AG04450 (cell line): Measurements from ENCODE around the gene PPT2. TPM values are rescaled to one million over a fixed set of nuclear protein-coding genes. Genes with fewer than 3 reads are reported as not detected.
A peak's percentile ranks its signal among the peaks of the same experiment; 100 is the strongest.

Source experiments
- CTCF ChIA-PET: fragments of 300-600, 350-600 bp; formaldehyde crosslinking; extraction: SDS; loops from one replicate; lab custom pipeline; 2022; ENCODE audit warnings: antibody characterized with exemption, inconsistent platforms; lab: Charles Lee
- POLR2A ChIA-PET: fragments of 350-600 bp; formaldehyde crosslinking; extraction: SDS; loops from one replicate; lab custom pipeline; 2021; ENCODE audit warnings: antibody characterized with exemption, inconsistent platforms; lab: Yijun Ruan, JAX
- DNase-seq: peaks from one replicate; pipeline ENCODE4 v3.0.0-alpha.2; 2011; ENCODE audit warnings: low read depth, low spot score
- H3K27ac ChIP-seq: one replicate; pipeline ENCODE4 v1.5.1; 2012; ENCODE audit warnings: low read depth, low read length, control low read depth
- H3K27me3 ChIP-seq: one replicate; pipeline ENCODE4 v1.6.0; 2012; ENCODE audit warnings: low read length; ENCODE audit not compliant: control insufficient read depth, insufficient read depth
- H3K4me3 ChIP-seq: 2 replicates; pipeline ENCODE4 v1.5.1; 2011; ENCODE audit warnings: mild to moderate bottlenecking, low read depth, low read length, control low read depth
- H3K9me3 ChIP-seq: 2 replicates; pipeline ENCODE4 v1.5.1; 2012; ENCODE audit warnings: low read length; ENCODE audit not compliant: control insufficient read depth, insufficient read depth
- CTCF ChIP-seq: IDR thresholded peaks from 2 replicates; pipeline ENCODE4 v1.5.1; 2011; ENCODE audit warnings: low read depth, low read length, control low read depth, inconsistent platforms
- polyA plus RNA-seq: library from polyadenylated mRNA; depleted of rRNA; stranded (reverse); fragments of >200 nt; gene quantifications from 2 replicates; pipeline ENCODE4 v1.2.3, GENCODE V29; 2011

Gene PPT2
- polyA plus RNA-seq, 1 experiment = 12.6 TPM

DNA sequence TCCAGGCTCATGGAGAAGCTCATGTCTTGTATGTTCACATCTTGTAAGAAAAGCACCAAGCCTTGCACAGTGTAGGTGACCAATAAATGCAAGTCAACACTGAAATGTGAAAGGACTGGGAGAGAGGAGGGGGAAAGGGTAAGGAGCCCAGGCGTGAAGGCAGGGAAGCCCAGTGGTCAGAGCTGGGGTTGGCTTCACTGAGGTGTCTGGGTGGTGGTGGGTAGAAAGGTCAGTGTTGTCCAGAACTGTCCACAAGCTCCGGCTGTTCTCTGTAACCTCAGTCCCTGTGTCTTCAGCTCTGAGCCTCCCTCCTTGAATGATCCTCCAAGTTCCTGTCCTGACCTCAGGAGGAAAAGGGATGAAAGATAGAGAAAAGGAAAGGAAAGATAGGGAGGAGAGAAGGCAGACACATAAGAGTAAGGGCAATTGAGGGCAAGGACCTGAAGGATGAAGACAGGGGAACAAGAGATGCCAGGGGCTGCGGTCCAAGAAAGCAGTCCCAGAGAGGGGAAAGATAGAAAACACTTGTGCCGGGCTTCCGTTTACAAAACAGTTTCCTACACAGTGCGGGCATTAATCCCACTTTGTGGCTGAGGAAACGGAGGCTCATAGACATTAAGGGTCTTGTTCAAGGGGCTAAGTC lies 42.4 kb upstream of the PPT2 start:
- H3K9me3 ChIP-seq = no peaks in the 10 kb centered on the region; the same call in 1 of the 2 replicates
- no peak for DNase-seq

DNA sequence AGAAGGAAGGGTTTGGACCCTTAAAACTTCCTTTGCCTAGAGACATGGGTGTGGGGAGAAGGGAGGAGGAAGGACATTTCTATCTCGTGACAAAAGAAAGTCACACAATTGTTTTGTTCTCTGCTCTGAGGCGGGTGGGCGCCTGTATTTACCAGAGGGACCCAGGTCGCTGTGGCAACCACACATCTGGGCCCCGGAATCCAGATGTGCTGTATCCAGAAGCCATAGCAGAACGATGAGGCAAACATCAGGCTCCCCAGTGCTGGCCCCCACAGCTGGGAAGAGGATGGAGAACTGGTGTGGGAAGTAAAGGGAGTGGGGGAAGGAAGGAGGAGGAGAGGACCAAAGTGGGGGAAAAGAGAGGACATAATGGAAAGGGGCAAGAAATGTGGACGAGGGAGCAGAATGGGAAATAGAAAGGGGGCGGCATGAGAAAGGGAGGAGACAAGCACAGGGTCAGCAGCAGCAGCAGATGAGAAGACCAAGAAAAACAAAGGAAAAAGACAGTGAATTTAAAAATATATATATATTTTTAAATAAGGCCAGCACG lies 41.4 kb upstream of the PPT2 start:
- no peak for TF ChIP-seq CTCF
- ChIA-PET CTCF (interaction anchor here (0.5 kb wide), 1 partner anchor 9 kb away, joined by 3 read pairs; no protein-coding TSS in a partner anchor), POLR2A (no interaction called here)
- Histone ChIP-seq H3K27ac (no peak overlapping the region), H3K4me3 (no peak overlapping the region), H3K27me3 (peaks cover 21% of the 10 kb centered on the region), H3K9me3 (no peaks in the 10 kb centered on the region; the same call in 1 of the 2 replicates)
- DNase-seq = no peak

More for the DNA sequence above, 42.4 kb upstream of the PPT2 start:
- ChIA-PET POLR2A (interaction anchor here (0.8 kb wide), 1 partner anchor 11 kb away, joined by 3 read pairs; no protein-coding TSS in a partner anchor), CTCF (interaction anchor here (0.5 kb wide), 1 partner anchor 8 kb away, joined by 3 read pairs; no protein-coding TSS in a partner anchor)
- Histone ChIP-seq H3K4me3 (no peak overlapping the region), H3K27ac (no peak overlapping the region), H3K27me3 (peaks cover 25% of the 10 kb centered on the region)
- TF ChIP-seq CTCF = no peak

DNA sequence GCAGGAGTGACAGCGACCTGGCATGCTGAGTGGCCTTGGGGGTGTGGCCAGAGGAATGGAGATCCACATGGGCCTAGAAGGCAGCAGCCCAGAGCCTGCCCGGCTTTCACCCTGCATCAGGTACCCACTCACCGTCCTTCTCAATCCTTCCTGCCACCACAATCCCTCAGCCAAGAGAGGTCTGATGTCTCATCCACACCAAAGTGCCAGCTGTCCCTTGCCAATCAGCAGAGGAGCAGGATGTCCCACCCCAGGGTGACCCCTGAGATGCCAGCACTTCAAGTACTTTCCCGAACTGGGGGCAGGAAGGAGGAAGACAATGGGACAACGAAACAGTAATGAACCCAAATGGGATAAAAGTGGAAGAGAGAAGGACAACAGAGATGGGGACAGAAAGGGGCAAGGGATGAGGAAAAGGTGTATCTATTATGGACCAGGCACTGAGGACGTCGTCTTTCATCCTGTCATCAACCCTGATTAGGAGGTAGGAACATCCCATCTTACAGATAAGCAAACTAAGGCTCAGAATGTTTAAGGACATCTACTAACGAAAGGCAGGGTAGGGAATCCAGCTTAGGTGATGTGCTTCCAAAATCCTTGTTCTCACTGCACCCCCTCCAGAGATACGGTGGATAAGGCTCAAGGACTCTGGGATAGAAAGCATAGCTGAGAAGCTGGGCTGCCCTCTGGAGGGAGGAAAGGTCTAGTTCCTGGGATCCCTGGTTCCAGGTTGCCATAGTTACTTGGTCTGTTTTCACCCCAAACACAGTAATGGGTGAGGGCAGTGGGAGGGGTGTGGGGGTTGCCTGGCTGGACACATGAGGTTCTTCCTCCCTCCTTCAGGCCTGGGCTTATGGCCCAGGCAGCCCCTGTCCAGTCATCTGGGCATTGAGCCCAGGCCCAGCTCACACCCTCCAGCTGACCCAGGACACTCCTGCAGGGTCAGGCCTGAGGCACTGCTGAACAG lies 40.3 kb upstream of the PPT2 start:
- CTCF ChIA-PET = interaction anchor here (0.6 to 2.5 kb wide), 6 partner anchors 15 to 161 kb away, joined by 3 to 12 read pairs (median 3); partner anchors contain the start of gene ATF6B
- Histone ChIP-seq H3K27me3 (peaks cover 12% of the 10 kb centered on the region), H3K4me3 (no peak overlapping the region), H3K9me3 (no peaks in the 10 kb centered on the region; the same call in 1 of the 2 replicates), H3K27ac (peak overlapping the region; percentile 39)
- peak; percentile 60 for TF ChIP-seq CTCF
- peak; percentile 81 for DNase-seq
- POLR2A ChIA-PET = interaction anchor here (1.0 to 1.3 kb wide), 3 partner anchors 17 to 142 kb away, joined by 3 to 13 read pairs (median 3); partner anchors contain the start of genes DXO and FKBPL

DNA sequence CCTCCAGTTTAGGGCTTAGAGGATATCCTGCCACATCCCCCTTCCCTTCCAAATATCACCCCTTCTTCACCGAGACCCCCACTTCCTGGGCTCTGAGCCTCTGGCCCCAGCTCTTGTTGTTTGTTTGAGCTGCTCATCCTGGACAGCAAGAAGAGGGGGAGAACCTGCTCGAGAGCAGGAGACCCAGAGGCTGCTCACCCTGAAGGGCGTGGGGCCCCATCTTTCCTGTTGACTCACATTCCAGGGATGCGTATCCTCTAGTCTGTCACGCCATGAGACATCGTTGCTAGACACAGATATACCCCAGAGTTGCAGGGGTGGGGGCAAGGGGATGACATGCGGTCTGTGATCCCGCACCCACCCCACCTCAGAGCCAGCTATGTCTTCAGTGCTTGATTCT lies 39.1 kb upstream of the PPT2 start:
- Histone ChIP-seq H3K27me3 (peaks cover 1% of the 10 kb centered on the region), H3K9me3 (no peaks in the 10 kb centered on the region; the same call in 1 of the 2 replicates), H3K27ac (peak overlapping the region; percentile 39), H3K4me3 (no peak overlapping the region)
- ChIA-PET POLR2A (interaction anchor here (1.0 to 1.3 kb wide), 3 partner anchors 16 to 143 kb away, joined by 3 to 13 read pairs (median 3); partner anchors contain the start of genes DXO and FKBPL), CTCF (interaction anchor here (1.0 to 2.5 kb wide), 4 partner anchors 13 to 162 kb away, joined by 3 to 12 read pairs (median 6); partner anchors contain the start of gene ATF6B)
- no peak for TF ChIP-seq CTCF
- no peak for DNase-seq
